NCI-H2107 treated with DMSO at 0.1 percent for 48 hours (cell line): Measurements from ENCODE around the gene ZNF41.
"Not testable (repeated sequence)": the region's sequence is repeated elsewhere in the genome, so short reads cannot be mapped to it uniquely, and the experiment has no call there.

Experiments
- DNase-seq: peaks from one replicate; lab custom pipeline; 2025; ENCODE audit not compliant: unreplicated experiment; lab: John Stamatoyannopoulos, UW

Gene ZNF41

GRCh38 chrX:47492133-47492532, 9.1 kb upstream of the ZNF41 start:
- not testable (repeated sequence) for DNase-seq

DNA sequence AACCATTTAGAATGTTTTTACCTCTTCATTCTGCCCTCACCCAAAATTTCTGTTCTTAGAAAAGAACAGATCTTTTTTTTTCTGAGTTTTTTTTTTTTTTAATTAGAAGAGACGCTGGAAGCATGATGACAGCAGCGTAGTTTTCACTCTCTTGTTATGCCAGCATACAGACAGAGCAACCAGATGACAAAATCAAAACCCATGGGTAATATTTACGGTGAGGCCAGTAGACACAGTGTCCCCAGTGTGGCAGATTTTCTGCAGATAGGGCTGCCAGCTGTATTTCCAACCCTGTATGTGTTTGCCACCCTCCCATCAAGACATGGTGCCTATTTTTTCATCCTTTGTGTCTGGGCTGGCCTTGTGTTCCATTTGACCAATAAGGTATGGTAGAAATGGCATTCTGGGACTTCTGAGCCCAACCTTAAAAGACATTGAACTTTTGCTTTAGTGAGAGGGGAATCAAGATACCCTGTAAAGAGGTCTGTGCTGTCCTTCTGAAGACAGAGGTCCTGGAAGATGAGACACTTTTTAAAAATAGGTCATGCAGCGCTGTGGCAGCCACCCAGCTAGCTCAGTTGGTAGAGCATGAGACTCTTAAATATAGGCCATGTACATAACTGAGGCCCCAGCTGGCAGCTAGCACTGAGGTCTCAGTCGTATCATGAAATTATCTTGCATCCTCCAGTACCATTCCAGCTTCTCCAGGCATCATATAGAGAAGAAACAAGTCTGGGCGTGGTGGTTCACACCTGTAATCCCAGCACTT, 6.7 kb upstream of the ZNF41 start:
- DNase-seq: no peak

DNA sequence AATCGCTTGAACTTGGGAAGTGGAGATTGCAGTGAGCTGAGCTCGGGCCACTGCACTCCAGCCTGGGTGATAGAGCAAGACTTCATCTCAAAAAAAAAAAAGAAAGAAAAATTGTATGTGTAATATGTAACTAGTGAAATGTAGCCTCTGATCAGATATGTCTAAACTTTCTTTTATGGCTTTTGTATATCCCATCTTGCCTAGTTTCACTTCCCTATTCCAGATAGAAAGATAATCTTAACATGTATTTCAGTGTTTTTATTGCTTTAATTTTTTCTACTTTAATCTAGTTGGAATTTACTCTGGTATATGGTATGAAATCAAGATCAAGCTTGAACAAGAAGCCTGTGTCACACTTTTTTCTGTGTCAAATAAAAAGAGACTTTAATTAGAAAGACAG, 1.9 kb upstream of the ZNF41 start:
- DNase-seq: no peak

DNA sequence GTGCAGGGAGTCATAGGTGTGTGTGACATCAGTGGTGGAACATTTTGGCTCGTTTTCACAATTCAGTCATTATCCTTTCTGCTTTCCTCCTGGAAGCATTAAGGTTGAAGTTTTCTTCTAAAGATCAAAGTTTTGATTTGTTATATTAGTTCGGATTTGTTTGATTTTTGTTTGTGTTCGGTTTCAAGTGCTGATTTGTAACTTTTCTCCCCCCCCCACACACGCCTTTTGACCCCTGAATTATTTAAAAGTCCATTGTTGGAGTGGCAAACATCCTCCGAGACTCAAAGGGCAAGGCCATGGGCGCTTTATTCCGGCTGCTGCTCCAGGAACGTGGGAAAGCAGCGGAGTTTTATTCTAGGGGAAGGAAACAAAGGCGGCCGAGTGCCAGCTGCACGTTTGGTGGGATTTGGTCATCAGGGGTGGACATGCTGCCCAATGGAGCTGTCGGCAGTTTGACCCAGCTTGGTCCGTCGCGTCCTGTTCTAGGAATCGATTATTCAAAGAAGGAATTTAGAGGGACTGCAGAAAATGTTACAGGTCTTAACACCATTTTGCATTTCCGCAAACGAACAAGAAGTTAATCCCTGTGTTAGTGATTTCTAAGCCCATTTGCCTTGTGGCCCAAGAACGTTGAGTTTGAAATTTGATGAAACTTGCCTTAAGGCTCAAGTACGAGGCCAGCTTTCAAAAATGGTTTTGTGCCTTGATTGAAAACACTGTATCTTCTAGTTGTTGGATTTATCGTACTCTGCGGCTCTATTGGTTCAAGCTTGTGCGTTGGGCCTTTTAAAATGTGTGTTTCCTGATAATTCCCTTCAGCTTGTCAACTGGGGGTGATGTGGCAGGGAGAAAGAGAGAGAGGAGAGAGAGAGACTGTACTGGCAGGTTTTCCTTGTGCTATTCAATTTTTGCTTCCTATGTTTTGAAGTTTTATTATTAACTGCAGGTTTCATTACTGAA, 565 bp upstream of the ZNF41 start:
- DNase-seq: peak; percentile 35

- DNase-seq: no peak
Measured at GRCh38 chrX:47482065-47482511, 934 bp downstream of the ZNF41 start.

DNA sequence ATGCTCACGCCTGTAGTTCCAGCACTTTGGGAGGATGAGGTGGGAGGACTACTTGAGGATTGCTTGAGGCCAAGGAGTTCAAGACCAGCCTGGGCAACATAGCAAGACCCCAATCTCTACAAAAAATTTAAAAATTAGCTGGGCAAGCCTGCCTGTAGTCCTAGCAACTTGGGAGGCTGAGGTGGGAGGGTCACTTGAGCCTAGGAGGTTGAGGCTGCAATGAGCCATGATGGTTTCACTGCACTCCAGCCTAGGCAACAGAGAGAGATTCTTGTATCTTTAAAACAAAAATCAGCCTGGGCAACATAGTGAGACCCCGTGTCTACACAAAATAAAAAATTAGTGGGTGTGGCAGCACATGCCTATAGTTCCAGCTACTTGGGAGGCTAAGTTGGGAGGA, 1.9 kb downstream of the ZNF41 start:
- DNase-seq: no peak

DNA sequence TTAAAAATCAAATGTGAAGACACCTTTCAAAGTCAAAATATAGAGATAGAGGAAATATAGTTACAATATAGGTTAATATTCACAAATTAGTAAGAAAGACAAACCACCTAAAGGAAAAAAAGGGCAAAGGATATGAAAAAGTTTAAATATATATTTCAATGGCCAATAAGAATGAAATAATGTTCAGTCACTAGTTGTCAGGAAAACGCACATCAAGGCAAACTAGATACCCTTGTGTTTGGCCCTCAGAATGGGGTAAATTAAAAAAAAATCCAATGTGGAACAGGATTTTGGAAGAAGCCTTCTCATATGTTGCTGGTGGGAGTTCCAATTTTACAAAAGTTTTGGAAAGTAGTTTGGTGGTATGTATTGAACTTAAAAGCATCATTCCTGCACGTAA, 2.4 kb downstream of the ZNF41 start:
- DNase-seq: no peak

- no peak for DNase-seq
Measured at GRCh38 chrX:47475476-47475875, 7.5 kb downstream of the ZNF41 start.

DNA sequence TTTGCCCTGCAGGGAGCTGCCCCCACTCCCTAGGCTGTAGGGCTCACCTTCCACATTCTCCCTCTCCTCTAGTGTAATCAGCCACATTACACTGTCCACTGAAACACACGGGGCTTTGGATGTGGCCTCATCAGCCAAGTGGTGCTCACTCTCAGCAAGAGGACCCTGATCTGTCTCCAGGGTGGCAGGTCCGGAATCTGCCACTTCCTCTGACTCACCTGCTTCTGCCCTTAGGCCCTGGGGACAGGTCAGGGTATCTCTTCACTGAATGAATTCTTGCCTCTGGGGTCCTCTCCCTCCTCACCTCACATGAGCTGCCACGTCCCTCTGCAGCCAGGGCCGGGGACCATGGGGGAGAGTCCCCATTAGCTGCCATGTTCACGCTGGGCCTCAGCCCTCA, 15.9 kb downstream of the ZNF41 start:
- no peak for DNase-seq

- DNase-seq: no peak
Measured at GRCh38 chrX:47460561-47460960, 22.5 kb downstream of the ZNF41 start.

DNA sequence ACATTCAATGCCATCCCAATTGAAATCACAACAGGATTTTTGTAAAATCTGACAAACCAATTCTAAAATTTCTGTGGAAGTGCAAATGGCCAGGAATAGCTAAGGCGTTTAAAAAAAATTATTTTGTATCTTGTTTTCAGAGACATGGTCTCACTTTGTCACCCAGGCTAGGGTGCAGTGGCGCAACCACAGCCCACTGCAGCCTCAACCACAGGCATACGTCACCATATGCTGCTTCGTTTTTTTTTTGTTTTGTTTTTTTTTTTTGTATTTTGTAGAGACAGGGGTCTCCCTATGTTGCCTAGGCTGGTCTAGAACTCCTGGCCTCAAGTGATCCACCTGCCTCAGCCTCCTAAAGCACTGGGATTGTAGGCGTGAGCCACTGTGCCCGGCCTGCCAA, 24.5 kb downstream of the ZNF41 start:
- DNase-seq: no peak

GRCh38 chrX:47456080-47456479, 26.9 kb downstream of the ZNF41 start:
- DNase-seq: no peak

DNA sequence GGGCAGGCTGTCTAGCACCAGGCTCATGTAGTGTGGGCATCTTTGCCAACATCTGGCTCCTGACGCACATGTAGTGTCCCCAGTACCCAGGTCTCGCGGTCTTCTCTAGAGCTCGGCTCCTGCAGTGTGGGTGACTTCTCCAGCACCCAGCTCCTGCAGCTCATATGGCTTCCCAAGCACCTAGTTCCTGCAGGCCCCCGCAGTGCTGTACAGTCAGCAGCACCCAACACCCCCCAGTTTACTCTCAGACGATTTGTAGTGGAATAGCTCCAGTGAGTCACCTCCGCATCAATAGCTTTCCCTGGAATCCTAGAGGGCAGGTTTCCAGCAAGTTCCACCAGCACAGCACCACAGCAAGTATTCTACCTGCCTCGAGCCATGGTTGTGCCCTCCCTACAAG, 30.9 kb downstream of the ZNF41 start:
- DNase-seq: no peak

- DNase-seq: no peak
Measured at GRCh38 chrX:47448165-47448806, 34.7 kb downstream of the ZNF41 start.

DNA sequence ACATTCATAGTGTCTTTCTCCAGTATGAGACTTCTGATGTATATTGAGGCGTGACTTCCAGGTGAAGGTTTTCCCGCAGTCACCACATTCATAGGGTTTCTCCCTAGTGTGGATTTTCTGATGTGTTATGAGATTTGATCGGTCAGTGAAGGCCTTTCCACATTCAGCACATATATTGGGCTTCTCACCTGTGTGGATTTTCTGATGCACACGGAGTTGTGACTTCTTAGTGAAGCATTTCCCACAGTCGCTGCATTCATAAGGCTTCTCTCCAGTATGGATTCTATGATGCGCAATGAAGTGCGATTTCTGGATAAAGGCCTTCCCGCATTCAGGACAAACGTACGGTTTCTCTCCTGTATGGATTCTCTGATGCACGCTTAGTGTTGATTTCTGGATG, 35.4 kb downstream of the ZNF41 start:
- no peak for DNase-seq

DNA sequence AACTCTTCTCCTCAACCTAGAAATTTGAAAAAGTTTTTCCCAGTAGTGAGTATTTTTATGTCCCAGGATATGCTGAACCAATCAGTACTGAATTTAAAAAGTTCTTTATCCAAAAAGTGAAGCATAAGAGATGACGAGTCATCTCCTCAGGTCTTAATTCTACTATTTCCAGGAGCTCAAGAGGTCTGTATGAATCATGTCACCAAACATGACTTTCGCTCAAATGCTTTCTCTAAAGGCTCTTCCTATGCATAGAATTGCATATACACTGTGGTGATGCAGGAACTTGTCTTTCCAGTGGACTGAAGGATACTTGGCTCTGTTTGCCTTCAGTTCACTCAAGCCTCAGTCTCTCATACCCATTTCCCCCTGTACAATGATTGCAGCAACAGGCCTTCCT, 36.1 kb downstream of the ZNF41 start:
- DNase-seq: no peak

- DNase-seq: no peak
Measured at GRCh38 chrX:47446431-47446830, 36.6 kb downstream of the ZNF41 start.

DNA sequence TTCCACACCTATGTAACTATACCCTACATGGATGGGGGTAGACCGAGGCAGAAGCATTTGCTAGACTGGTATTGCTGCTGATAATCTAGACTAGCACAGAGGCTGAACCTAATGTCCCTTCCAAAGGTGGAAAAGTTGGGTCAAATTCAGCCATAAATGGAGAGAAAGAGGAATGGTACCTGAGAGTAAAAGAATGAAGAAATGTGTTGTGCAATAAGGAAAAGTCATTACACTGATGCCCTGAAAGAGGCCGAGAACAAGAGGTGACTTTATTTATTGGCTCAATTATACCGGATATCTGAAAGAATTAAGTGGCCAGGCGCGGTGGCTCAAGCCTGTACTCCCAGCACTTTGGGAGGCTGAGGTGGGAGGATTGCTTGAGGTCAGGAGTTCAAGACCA, 52.1 kb downstream of the ZNF41 start:
- no peak for DNase-seq

DNA sequence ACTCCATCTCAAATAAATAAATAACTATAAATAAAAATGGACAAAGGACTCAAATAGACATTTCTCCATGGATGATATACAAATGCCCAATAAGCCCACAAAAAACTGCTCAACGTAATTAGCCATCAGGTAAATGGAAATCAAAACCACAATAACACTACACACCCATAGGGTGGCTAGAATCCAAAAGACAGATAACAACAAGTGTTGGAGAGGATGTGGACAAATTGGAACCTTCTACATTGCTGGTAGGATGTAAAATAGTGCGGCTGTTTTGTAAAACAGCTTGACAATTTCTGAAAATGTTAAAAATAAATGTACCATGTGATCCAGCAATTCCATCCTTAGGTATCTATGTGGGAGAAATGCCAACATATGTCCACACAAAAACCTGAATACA, 60.6 kb downstream of the ZNF41 start:
- no peak for DNase-seq

DNA sequence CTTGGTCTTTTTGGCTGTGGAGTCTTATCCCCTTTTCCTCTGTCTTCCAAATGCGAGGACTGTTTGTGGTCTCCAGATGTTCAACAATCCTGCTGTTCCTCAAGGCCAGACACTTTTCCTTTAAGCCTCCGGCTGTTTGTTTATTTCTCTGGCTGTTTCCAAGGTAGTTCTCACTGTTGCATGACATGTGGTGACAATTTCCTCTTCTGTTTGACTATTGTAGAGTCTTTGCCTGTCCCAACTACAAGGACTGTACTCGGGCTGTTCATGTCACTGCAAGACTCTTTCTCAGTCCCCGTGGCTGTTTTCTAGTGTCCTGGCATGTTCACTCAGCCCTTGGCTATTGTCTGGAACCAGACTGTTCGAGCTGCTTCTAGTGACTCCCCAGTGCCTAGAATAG, 62.1 kb downstream of the ZNF41 start:
- DNase-seq: no peak

- no peak for DNase-seq
Measured at GRCh38 chrX:47420265-47420664, 62.8 kb downstream of the ZNF41 start.

GRCh38 chrX:47413179-47413594, 69.8 kb downstream of the ZNF41 start:
- DNase-seq: no peak
